HepG2 (cell line): ENCODE results near the gene UMPS. TPM values are rescaled to one million over a fixed set of nuclear protein-coding genes. Genes with fewer than 3 reads are reported as not detected.

Source experiments
- AKNA ChIP-seq: sonication (generic); formaldehyde crosslinking; IDR thresholded peaks from 2 replicates; pipeline ENCODE4 v1.4.0; 2020; ENCODE audit warnings: missing genetic modification reagents, borderline replicate concordance
- ARID4A ChIP-seq: sonication (generic); formaldehyde crosslinking; IDR thresholded peaks from 2 replicates; pipeline ENCODE4 v1.5.0; 2020; ENCODE audit warnings: mild to moderate bottlenecking, missing genetic modification reagents, borderline replicate concordance
- ATF7-NPFF ChIP-seq: sonication (generic); formaldehyde crosslinking; IDR thresholded peaks from 2 replicates; pipeline ENCODE4 v1.8.1; 2023; ENCODE audit warnings: mild to moderate bottlenecking, low read depth, missing genetic modification reagents, moderate library complexity
- BRD4 ChIP-seq: sonication (generic); formaldehyde crosslinking; IDR thresholded peaks from 2 replicates; pipeline ENCODE4 v1.4.0; 2020; ENCODE audit warnings: missing genetic modification reagents
- FOXK1 ChIP-seq: sonication (generic); formaldehyde crosslinking; IDR thresholded peaks from 2 replicates; pipeline ENCODE4 v1.4.0; 2020; ENCODE audit warnings: low read depth, missing genetic modification reagents, borderline replicate concordance
- MXD1 ChIP-seq: sonication (generic); formaldehyde crosslinking; IDR thresholded peaks from 2 replicates; pipeline ENCODE4 v1.4.0; 2020; ENCODE audit warnings: mild to moderate bottlenecking, missing genetic modification reagents
- NR2C2 ChIP-seq: sonication (generic); formaldehyde crosslinking; IDR thresholded peaks from 2 replicates; pipeline ENCODE4 v1.4.0; 2020; ENCODE audit warnings: missing genetic modification reagents, mild to moderate bottlenecking, moderate library complexity, borderline replicate concordance
- PCBP1 ChIP-seq: fragments of 200-400 bp; formaldehyde crosslinking; IDR thresholded peaks from 2 replicates; pipeline ENCODE4 v1.6.1; 2017; ENCODE audit warnings: mild to moderate bottlenecking, low read depth, low read length, borderline replicate concordance
- RBAK ChIP-seq: sonication (generic); formaldehyde crosslinking; IDR thresholded peaks from 2 replicates; pipeline ENCODE4 v1.5.1; 2020; ENCODE audit warnings: mild to moderate bottlenecking, missing genetic modification reagents
- SP4 ChIP-seq: sonication (generic); formaldehyde crosslinking; IDR thresholded peaks from 2 replicates; pipeline ENCODE4 v1.8.1; 2023; ENCODE audit warnings: mild to moderate bottlenecking, missing genetic modification reagents
- THAP11 ChIP-seq: IDR thresholded peaks from 2 replicates; pipeline ENCODE4 v1.6.1; 2016; ENCODE audit warnings: missing biosample characterization, missing genetic modification reagents
- THAP7 ChIP-seq: sonication (generic); formaldehyde crosslinking; IDR thresholded peaks from 2 replicates; pipeline ENCODE4 v1.8.1; 2023; ENCODE audit warnings: mild to moderate bottlenecking, missing genetic modification reagents
- TRIM22 ChIP-seq: fragments of 450-650 bp; IDR thresholded peaks from 2 replicates; pipeline ENCODE4 v1.6.1; 2017
- ZNF772 ChIP-seq: sonication (generic); formaldehyde crosslinking; IDR thresholded peaks from 2 replicates; pipeline ENCODE4 v1.5.0; 2020; ENCODE audit warnings: mild to moderate bottlenecking, missing genetic modification reagents
- polyA plus RNA-seq, 8 experiments: library from polyadenylated mRNA; depleted of rRNA in 3 of 8; stranded (reverse) in 7 of 8; unstranded in 1 of 8; fragments of >200 nt; fragmentation: Illumina TruSeq in 4 of 8; extraction: Trizol in 4 of 8; gene quantifications; 2 replicates each; pipeline versions ENCODE4 v1.2.1 to v1.2.3, GENCODE V29; 2011 to 2016; ENCODE audit warnings: low read depth in 4 of 8, missing spikeins in 1 of 8, mixed read lengths in 1 of 8; ENCODE audit not compliant: insufficient read depth in 1 of 8
- total RNA-seq, 5 experiments: library from RNA; depleted of rRNA; stranded (reverse); fragments of >200 nt; fragmentation: Illumina TruSeq; extraction: Trizol; gene quantifications; 2 replicates each; pipeline ENCODE4 v1.2.3, GENCODE V29; 2016; ENCODE audit warnings: low read depth in 1 of 5

Gene UMPS
- total and polyA plus RNA-seq, 2 of the 13 experiments (the other 11 are each of a cell fraction or from before 2014, with no cell fraction given), result 52.7 to 74.2 TPM

- TF ChIP-seq MXD1 (CRISPR knock-in tag) (peak; percentile 81), ATF7-NPFF (CRISPR knock-in tag) (peak; percentile 47; the same call in 1 of the 2 replicates), BRD4 (CRISPR knock-in tag) (no peak; the same call in none of the 2 replicates), TRIM22 (no peak), THAP7 (CRISPR knock-in tag) (no peak; the same call in 1 of the 2 replicates), AKNA (CRISPR knock-in tag) (no peak), ARID4A (CRISPR knock-in tag) (peak; percentile 87; the same call in 1 of the 2 replicates), NR2C2 (CRISPR knock-in tag) (peak; percentile 67), ZNF772 (peak; percentile 90; the same call in 1 of the 2 replicates), PCBP1 (no peak), FOXK1 (CRISPR knock-in tag) (peak; percentile 81), THAP11 (CRISPR knock-in tag) (peak; percentile 91), SP4 (CRISPR knock-in tag) (peak; percentile 87), RBAK (CRISPR knock-in tag) (no peak)
Observed at GRCh38 chr3:124730129-124730940, at the start of gene UMPS (continued).
